HS-5 (cell line): ENCODE data around the gene TMEM63A.
"Not testable (repeated sequence)": the region's sequence is repeated elsewhere in the genome, so short reads cannot be mapped to it uniquely, and the experiment has no call there.

Source experiments
- DNase-seq: peaks from one replicate; pipeline ENCODE4 v3.0.0-alpha.2; 2012; ENCODE audit warnings: low read depth

TMEM63A gene

DNA sequence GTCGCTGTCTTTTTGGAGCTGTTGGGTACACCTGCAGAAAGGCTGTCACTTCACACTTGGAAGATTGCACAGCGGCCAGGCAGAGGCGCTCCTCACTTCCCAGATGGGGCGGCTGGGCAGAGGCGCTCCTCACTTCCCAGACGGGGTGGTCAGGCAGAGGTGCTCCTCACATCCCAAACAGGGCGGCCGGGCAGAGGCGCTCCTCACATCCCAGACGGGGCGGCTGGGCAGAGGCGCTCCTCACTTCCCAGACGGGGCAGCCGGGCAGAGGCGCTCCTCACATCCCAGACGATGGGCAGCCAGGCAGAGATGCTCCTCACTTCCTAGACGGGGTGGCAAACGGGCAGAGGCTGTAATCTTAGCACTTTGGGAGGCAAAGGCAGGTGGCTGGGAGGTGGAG, 86.1 kb downstream of the TMEM63A start:
- DNase-seq = not testable (repeated sequence)
